Amygdala (tissue), 56 donors: Measurements from ENCODE around the gene ADARB2.

Experiments used
- DNase-seq, 56 donors: peaks; one replicate each; lab custom pipeline; 2025; lab: John Stamatoyannopoulos, UW

ADARB2 gene

DNA sequence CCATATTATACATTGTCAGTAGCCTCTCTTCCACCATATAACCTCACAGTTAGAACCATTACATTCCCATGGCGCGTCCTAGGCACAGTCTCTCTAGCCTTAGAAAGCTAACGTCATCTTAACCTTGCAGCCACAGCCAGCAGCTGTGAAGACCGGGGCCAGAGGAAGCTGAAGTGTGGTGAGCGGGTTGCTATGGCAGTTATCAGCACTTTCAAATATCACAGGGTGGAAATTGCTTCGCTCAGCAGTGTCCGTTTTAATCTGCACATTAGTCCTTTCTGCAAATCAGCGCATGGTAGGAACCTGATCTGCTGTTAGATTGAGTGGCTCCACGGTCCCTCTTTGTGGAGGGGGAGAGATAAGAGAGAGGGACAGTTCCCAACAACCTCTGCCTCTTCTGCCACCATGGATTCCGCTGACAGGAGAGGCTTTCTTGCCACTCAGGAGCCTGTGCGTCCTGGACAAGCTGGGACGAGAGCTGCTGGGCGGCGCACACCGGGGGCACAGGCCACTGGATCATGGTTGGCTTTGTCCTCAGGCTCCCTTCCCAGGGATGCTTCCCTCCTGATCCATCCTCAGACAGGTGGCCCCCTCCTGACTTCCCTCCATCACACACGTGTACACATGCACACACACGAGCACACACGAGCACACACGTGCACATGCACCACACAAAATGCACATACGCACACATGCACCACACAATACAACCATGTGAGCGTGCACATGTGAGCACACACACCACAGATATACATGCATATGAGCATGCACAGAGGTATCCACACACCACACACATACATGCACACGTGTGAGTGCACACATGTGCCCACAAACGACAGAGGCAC lies 587.3 kb downstream of the ADARB2 start:
- DNase-seq, result no peak

DNA sequence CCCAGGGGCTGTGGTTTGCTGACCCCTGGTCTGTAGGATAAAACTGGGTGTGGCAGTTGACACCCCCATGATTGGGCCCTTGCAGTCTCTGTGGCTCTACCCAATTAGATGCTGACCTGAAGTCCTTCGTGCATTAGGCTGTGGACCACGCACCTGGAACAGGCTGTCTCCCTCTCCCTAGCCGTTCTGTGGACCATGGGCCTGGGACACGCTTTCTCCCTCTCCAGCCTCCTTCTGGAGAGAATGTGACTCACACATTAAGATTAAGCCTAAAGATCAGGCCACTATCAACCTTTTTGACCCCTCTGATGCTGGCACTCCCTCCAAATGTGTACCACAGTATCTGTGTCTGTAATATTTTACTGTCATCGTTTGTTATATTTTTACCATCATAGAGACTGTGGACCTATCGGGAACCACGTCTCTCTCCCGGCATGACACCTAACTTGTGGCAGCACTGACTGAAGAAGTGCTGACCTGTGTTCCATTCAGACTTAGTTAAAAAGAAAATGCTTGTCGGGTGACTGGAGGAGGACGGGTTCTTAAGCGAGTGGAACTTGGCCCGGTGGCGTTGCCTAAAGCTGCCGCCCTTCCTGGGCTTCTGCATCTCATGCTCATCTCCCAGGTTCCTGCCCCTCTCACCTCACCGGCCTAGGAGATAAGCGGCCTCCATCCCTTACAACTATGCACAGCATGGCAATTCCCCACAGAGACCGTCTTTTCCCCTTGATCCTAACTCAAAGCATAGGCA lies 588.3 kb downstream of the ADARB2 start:
- DNase-seq, result no peak

DNA sequence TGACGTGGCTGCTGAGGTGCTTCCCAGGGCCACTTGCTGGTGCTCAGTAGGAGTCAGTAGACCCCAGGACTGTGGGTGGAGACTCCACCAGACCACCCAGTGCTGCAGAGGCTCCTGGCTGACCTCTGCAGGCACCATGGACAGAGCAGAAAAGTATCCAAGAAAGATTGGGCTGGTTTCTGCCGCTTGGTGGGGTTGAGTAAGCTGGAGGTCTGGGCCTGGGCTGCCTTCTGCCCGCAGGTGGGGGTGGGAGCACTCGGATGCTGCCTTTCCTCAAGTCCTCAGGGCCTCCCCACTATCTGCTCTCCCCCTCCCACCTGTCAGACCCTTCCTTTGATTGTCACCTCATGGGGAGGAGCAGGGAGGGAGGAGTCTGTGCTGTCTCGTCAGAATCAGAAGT lies 589.5 kb downstream of the ADARB2 start:
- DNase-seq, result no peak

GRCh38 chr10:1142596-1142995 lies 594.7 kb downstream of the ADARB2 start:
- peak in 5 of 56 donors; percentile 7 to 29 (median 14) for DNase-seq

- no peak for DNase-seq
Observed at GRCh38 chr10:1141701-1142100, 595.6 kb downstream of the ADARB2 start.

DNA sequence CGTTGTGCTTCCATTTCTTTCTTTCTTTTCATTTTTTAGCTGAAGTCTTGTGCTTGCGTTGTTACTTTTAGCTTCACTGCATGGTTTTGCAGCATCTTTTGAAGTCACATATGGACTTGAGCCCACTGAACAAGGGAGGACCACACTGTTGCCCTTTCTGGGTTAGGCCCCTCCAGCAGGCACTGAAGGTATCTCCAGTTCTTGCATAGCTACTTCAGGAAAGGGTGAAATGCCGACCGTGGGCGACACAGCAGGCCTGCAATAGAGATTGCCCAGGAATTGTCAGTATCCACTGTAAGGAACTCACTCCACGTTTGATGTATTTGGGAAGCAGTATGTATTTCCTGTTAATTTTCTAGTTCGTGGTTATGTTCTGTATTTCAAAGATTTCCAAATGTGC lies 596.1 kb downstream of the ADARB2 start:
- no peak for DNase-seq

- no peak for DNase-seq
Observed at GRCh38 chr10:1138529-1138928, 598.8 kb downstream of the ADARB2 start.

GRCh38 chr10:1137499-1138163 lies 599.7 kb downstream of the ADARB2 start:
- DNase-seq, result no peak

- DNase-seq, result no peak
Observed at GRCh38 chr10:1136268-1136667, 601.1 kb downstream of the ADARB2 start.

- no peak for DNase-seq
Observed at GRCh38 chr10:1134156-1134555, 603.2 kb downstream of the ADARB2 start.

- DNase-seq, result no peak
Observed at GRCh38 chr10:1133495-1134045, 603.8 kb downstream of the ADARB2 start.

DNA sequence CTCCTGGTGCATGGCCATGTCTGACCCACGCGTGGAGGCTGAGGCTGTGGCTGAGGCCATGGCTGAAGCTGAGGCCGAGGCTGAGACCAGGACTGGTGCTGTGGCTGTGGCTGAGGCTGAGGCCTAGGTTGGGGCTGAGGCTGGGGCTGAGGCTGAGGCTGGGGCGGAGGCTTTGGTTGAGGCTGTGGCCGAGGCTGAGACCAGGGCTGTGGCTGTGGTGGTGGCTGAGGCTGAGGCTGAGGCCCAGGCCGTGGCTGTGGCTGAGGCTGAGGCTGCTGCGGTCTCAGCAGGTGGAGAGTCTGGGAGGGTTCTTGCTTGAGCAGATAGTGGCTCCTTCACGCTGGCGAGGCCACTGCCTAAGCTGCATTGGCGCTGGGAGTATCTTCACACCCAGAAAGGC lies 604.7 kb downstream of the ADARB2 start:
- DNase-seq, result no peak

- no peak for DNase-seq
Observed at GRCh38 chr10:1130995-1131790, 606.1 kb downstream of the ADARB2 start.

DNA sequence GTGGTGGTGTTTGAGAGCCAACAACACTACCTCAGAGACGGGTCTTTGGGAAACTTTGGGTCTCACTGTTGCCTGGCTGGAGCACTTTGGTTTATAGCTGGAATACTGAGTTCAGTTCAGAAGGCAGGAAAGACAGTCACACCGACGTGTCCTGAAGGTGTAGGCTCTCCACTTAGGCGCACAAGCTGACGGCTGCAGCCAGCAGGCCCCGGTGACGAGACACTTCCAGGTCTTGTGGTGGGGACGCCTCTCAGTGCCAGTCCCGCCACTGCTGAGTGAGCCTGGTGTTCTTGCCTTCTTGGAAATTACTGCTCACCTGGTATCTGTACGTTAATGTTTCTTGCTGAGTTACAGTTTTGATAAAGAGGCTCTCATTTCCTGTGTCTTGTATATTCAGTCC lies 607.1 kb downstream of the ADARB2 start:
- DNase-seq, result no peak

GRCh38 chr10:1128649-1129048 lies 608.7 kb downstream of the ADARB2 start:
- no peak for DNase-seq

- DNase-seq, result no peak
Observed at GRCh38 chr10:1128115-1128514, 609.2 kb downstream of the ADARB2 start.

DNA sequence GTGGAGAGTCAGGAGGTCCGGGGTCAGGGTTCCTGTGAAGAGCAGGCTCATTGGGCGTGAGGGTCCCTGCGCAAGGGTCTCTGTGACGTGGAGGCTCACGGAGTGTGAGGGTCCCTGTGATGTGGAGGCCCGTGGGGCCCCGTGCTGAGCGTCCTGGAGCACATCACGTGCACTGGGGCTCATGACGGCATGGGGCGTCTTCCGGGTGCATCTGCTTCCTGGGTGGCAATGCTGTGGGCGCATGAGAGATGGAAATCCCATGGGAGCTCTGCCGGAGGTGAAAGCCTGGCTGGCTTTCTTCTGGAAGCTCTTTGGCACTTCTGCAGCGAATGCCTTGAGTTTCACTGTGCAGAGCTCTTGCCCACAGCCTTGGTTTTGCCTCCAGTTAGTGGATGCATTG lies 609.7 kb downstream of the ADARB2 start:
- no peak for DNase-seq
